Mesenchymal stem cell (in vitro differentiated cells and primary cell): ENCODE data around the gene C1orf146.

Experiments
- DNase-seq: peaks from one replicate; pipeline ENCODE4 v3.0.0-alpha.2; 2013
- H2AFZ ChIP-seq: one replicate; pipeline ENCODE4 v1.6.1; 2013; ENCODE audit warnings: low read depth, mild to moderate bottlenecking, control low read depth, inconsistent platforms, low read length, moderate library complexity
- H2AK5ac ChIP-seq: 2 replicates; pipeline ENCODE4 v1.6.1; 2013; ENCODE audit warnings: low read length, moderate library complexity, mild to moderate bottlenecking, inconsistent platforms; ENCODE audit not compliant: severe bottlenecking
- H2BK120ac ChIP-seq: one replicate; pipeline ENCODE4 v1.6.1; 2013; ENCODE audit warnings: low read depth, mild to moderate bottlenecking, inconsistent platforms, low read length, moderate library complexity
- H2BK12ac ChIP-seq, 2 experiments: one replicate each; pipeline ENCODE4 v1.6.1; 2013; ENCODE audit warnings: inconsistent platforms in 2 of 2, low read length in 2 of 2, mild to moderate bottlenecking in 2 of 2, moderate library complexity in 2 of 2, control low read depth in 1 of 2
- H2BK15ac ChIP-seq: one replicate; pipeline ENCODE4 v1.6.1; 2013; ENCODE audit warnings: mild to moderate bottlenecking, low read depth, inconsistent platforms; ENCODE audit not compliant: poor library complexity, severe bottlenecking
- H2BK5ac ChIP-seq: 2 replicates; pipeline ENCODE4 v1.6.1; 2013; ENCODE audit warnings: low read depth, mild to moderate bottlenecking, low read length, control low read depth, inconsistent platforms; ENCODE audit not compliant: poor library complexity, severe bottlenecking
- H3K14ac ChIP-seq, 2 experiments: one replicate each; pipeline ENCODE4 v1.6.1; 2013; ENCODE audit warnings: inconsistent platforms in 2 of 2, low read length in 2 of 2, control low read depth in 1 of 2, mild to moderate bottlenecking in 1 of 2, moderate library complexity in 1 of 2
- H3K18ac ChIP-seq, 2 experiments: one replicate each; pipeline ENCODE4 v1.6.1; 2013; ENCODE audit warnings: inconsistent platforms in 2 of 2, low read length in 2 of 2, control low read depth in 1 of 2, low read depth in 1 of 2, mild to moderate bottlenecking in 1 of 2
- H3K23ac ChIP-seq, 2 experiments: one replicate each; pipeline ENCODE4 v1.6.1; 2013; ENCODE audit warnings: inconsistent platforms in 2 of 2, low read length in 2 of 2, mild to moderate bottlenecking in 2 of 2, moderate library complexity in 2 of 2, control low read depth in 1 of 2
- H3K27ac ChIP-seq: 2 replicates; pipeline ENCODE4 v1.5.1; 2013; ENCODE audit warnings: mild to moderate bottlenecking, moderate library complexity, low read length, control low read depth, inconsistent platforms; ENCODE audit not compliant: poor library complexity, severe bottlenecking
- H3K27me3 ChIP-seq, 2 experiments: 2 replicates each; pipeline versions ENCODE4 v1.6.1 to v1.7.0; 2013; ENCODE audit warnings: low read length in 2 of 2, mild to moderate bottlenecking in 2 of 2, moderate library complexity in 2 of 2, control low read depth in 1 of 2, inconsistent platforms in 1 of 2; ENCODE audit not compliant: control insufficient read depth in 1 of 2, insufficient read depth in 1 of 2
- H3K36me3 ChIP-seq, 2 experiments: 2 replicates each; pipeline versions ENCODE4 v1.6.1 to v1.7.0; 2013; ENCODE audit warnings: low read length in 2 of 2, control low read depth in 1 of 2, inconsistent platforms in 1 of 2, low read depth in 1 of 2, mild to moderate bottlenecking in 1 of 2; ENCODE audit not compliant: insufficient read depth in 2 of 2, control insufficient read depth in 1 of 2
- H3K4ac ChIP-seq, 2 experiments: one replicate each; pipeline ENCODE4 v1.6.1; 2013; ENCODE audit warnings: inconsistent platforms in 2 of 2, low read length in 2 of 2, mild to moderate bottlenecking in 2 of 2, moderate library complexity in 2 of 2, control low read depth in 1 of 2, low read depth in 1 of 2
- H3K4me1 ChIP-seq: 2 replicates; pipeline ENCODE4 v1.6.1; 2013; ENCODE audit warnings: low read depth, low read length, control low read depth; ENCODE audit not compliant: control insufficient read depth, insufficient read depth
- H3K4me2 ChIP-seq: 2 replicates; pipeline ENCODE4 v1.6.1; 2013; ENCODE audit warnings: low read length, mild to moderate bottlenecking, inconsistent platforms; ENCODE audit not compliant: poor library complexity, severe bottlenecking
- H3K4me3 ChIP-seq, 2 experiments: 2 replicates each; pipeline versions ENCODE4 v1.5.1 to v1.7.0; 2013; ENCODE audit warnings: low read length in 2 of 2, mild to moderate bottlenecking in 2 of 2, control low read depth in 1 of 2, low read depth in 1 of 2; ENCODE audit not compliant: insufficient read depth in 1 of 2
- H3K79me1 ChIP-seq: replicated peaks from 2 replicates; pipeline ENCODE4 v1.6.1; 2013; ENCODE audit warnings: mild to moderate bottlenecking, control low read depth, low read length, inconsistent platforms; ENCODE audit not compliant: poor library complexity, severe bottlenecking
- H3K9ac ChIP-seq: 2 replicates; pipeline ENCODE4 v1.7.0; 2013; ENCODE audit warnings: mild to moderate bottlenecking, low read length, moderate library complexity
- H3K9me3 ChIP-seq: 2 replicates; pipeline ENCODE4 v1.7.0; 2013; ENCODE audit warnings: mild to moderate bottlenecking, low read length; ENCODE audit not compliant: control insufficient read depth
- H4K8ac ChIP-seq: one replicate; pipeline ENCODE4 v1.6.1; 2013; ENCODE audit warnings: inconsistent platforms, mild to moderate bottlenecking, low read length, moderate library complexity
- H4K91ac ChIP-seq: one replicate; pipeline ENCODE4 v1.6.1; 2013; ENCODE audit warnings: mild to moderate bottlenecking, low read length, inconsistent platforms
- WGBS: methylation state at CpG from one replicate; pipeline ENCODE4 v1.1.7; 2013; ENCODE audit warnings: mixed read lengths; 5-methylcytosine and 5-hydroxymethylcytosine counted together

The C1orf146 gene

GRCh38 chr1:92186081-92186480 is 31.6 kb upstream of the C1orf146 start:
- no peak overlapping the region for H3K14ac ChIP-seq
- no peak overlapping the region for H3K4ac ChIP-seq
- H4K8ac ChIP-seq: no peak overlapping the region
- H3K9me3 ChIP-seq: no peaks in the 10 kb centered on the region
- H2AFZ ChIP-seq: no peak overlapping the region
- no peak overlapping the region for H2BK15ac ChIP-seq
- no peaks in the 10 kb centered on the region for H3K4me1 ChIP-seq
- no peak overlapping the region for H2BK120ac ChIP-seq
- no peak overlapping the region for H2AK5ac ChIP-seq
- H3K36me3 ChIP-seq: peaks cover 0 to 7% of the 10 kb centered on the region in 2 experiments
- no peak overlapping the region for H3K18ac ChIP-seq
- H4K91ac ChIP-seq: no peak overlapping the region
- no peak overlapping the region for H2BK5ac ChIP-seq
- no peak overlapping the region for H3K9ac ChIP-seq
- H3K27ac ChIP-seq: no peak overlapping the region
- H2BK12ac ChIP-seq: no peak overlapping the region
- H3K27me3 ChIP-seq: no peaks in the 10 kb centered on the region
- no CpG with 5 or more reads among the region's 1 CpG for WGBS
- DNase-seq: no peak
- H3K4me3 ChIP-seq: no peak overlapping the region
- no peak overlapping the region for H3K23ac ChIP-seq
- H3K4me2 ChIP-seq: no peak overlapping the region
- peaks cover 1% of the 10 kb centered on the region for H3K79me1 ChIP-seq

- 89% methylated on average over 7 of the region's 7 CpGs for WGBS
Observed at GRCh38 chr1:92188436-92189255, 29.1 kb upstream of the C1orf146 start.

GRCh38 chr1:92191726-92192125 is 26.0 kb upstream of the C1orf146 start:
- Histone ChIP-seq H3K4me1 (no peaks in the 10 kb centered on the region), H3K14ac (no peak overlapping the region), H2AK5ac (no peak overlapping the region), H3K9me3 (no peaks in the 10 kb centered on the region), H3K9ac (no peak overlapping the region), H3K18ac (no peak overlapping the region), H2BK15ac (no peak overlapping the region), H4K8ac (no peak overlapping the region), H3K23ac (no peak overlapping the region), H3K27ac (no peak overlapping the region), H3K4me3 (no peak overlapping the region), H3K4me2 (no peak overlapping the region), H2BK12ac (no peak overlapping the region), H2BK120ac (no peak overlapping the region), H3K27me3 (no peaks in the 10 kb centered on the region), H3K36me3 (no peaks in the 10 kb centered on the region), H2BK5ac (no peak overlapping the region), H2AFZ (no peak overlapping the region), H4K91ac (no peak overlapping the region), H3K4ac (no peak overlapping the region), H3K79me1 (no peaks in the 10 kb centered on the region)
- WGBS: 90% methylated on average over 2 of the region's 2 CpGs
- no peak for DNase-seq

More at GRCh38 chr1:92188436-92189255, 29.1 kb upstream of the C1orf146 start:
- Histone ChIP-seq H2AK5ac (no peak overlapping the region), H2AFZ (no peak overlapping the region), H2BK120ac (no peak overlapping the region), H3K4ac (no peak overlapping the region), H2BK12ac (no peak overlapping the region), H3K18ac (no peak overlapping the region), H3K9ac (no peak overlapping the region), H4K8ac (no peak overlapping the region), H3K4me3 (no peak overlapping the region), H3K27ac (no peak overlapping the region), H4K91ac (no peak overlapping the region), H3K23ac (no peak overlapping the region), H3K27me3 (no peaks in the 10 kb centered on the region), H3K79me1 (no peaks in the 10 kb centered on the region), H3K9me3 (no peaks in the 10 kb centered on the region), H3K36me3 (peaks cover 0 to 3% of the 10 kb centered on the region in 2 experiments), H2BK5ac (no peak overlapping the region), H3K4me2 (no peak overlapping the region), H3K14ac (no peak overlapping the region), H2BK15ac (no peak overlapping the region), H3K4me1 (no peaks in the 10 kb centered on the region)
- no peak for DNase-seq

- no peaks in the 10 kb centered on the region for H3K27me3 ChIP-seq
- H3K18ac ChIP-seq: no peak overlapping the region
- no peak for DNase-seq
- no peak overlapping the region for H2BK120ac ChIP-seq
- H3K27ac ChIP-seq: no peak overlapping the region
- no peak overlapping the region for H2BK15ac ChIP-seq
- no peaks in the 10 kb centered on the region for H3K9me3 ChIP-seq
- no peak overlapping the region for H2AFZ ChIP-seq
- H3K4me1 ChIP-seq: no peaks in the 10 kb centered on the region
- H3K14ac ChIP-seq: no peak overlapping the region
- no peak overlapping the region for H2AK5ac ChIP-seq
- H2BK12ac ChIP-seq: no peak overlapping the region
- no peak overlapping the region for H3K4me3 ChIP-seq
- no peak overlapping the region for H4K91ac ChIP-seq
- no peaks in the 10 kb centered on the region for H3K36me3 ChIP-seq
- 97% methylated on average over 8 of the region's 9 CpGs for WGBS
- no peak overlapping the region for H3K4me2 ChIP-seq
- H3K9ac ChIP-seq: no peak overlapping the region
- H2BK5ac ChIP-seq: no peak overlapping the region
- H3K23ac ChIP-seq: no peak overlapping the region
- no peak overlapping the region for H4K8ac ChIP-seq
- no peak overlapping the region for H3K4ac ChIP-seq
- H3K79me1 ChIP-seq: no peaks in the 10 kb centered on the region
Observed at GRCh38 chr1:92192246-92192645, 25.5 kb upstream of the C1orf146 start.
